GM18520 (cell line): ENCODE data around the gene RAPGEF1.

Experiments
- ATAC-seq: cut with Tn5 transposase; IDR thresholded peaks from one replicate; pipeline ENCODE4 v1.9.1; 2021; ENCODE audit not compliant: unreplicated experiment

The RAPGEF1 gene

GRCh38 chr9:131591845-131592208 lies 148.0 kb downstream of the RAPGEF1 start:
- ATAC-seq = no peak

GRCh38 chr9:131590907-131591844 lies 148.7 kb downstream of the RAPGEF1 start:
- ATAC-seq = no peak

- ATAC-seq = no peak
Measured at GRCh38 chr9:131590449-131590848, 149.4 kb downstream of the RAPGEF1 start.

GRCh38 chr9:131589993-131590392 lies 149.9 kb downstream of the RAPGEF1 start:
- no peak for ATAC-seq

- no peak for ATAC-seq
Measured at GRCh38 chr9:131589124-131589711, 150.7 kb downstream of the RAPGEF1 start.

- ATAC-seq = no peak
Measured at GRCh38 chr9:131588396-131588795, 151.5 kb downstream of the RAPGEF1 start.

GRCh38 chr9:131587906-131588305 lies 152.0 kb downstream of the RAPGEF1 start:
- ATAC-seq = no peak

- ATAC-seq = no peak
Measured at GRCh38 chr9:131587331-131587730, 152.5 kb downstream of the RAPGEF1 start.

- ATAC-seq = no peak
Measured at GRCh38 chr9:131585375-131585774, 154.5 kb downstream of the RAPGEF1 start.

- ATAC-seq = no peak
Measured at GRCh38 chr9:131584858-131585257, 155.0 kb downstream of the RAPGEF1 start.

GRCh38 chr9:131583836-131584555 lies 155.9 kb downstream of the RAPGEF1 start:
- no peak for ATAC-seq

GRCh38 chr9:131583337-131583645 lies 156.6 kb downstream of the RAPGEF1 start:
- no peak for ATAC-seq

GRCh38 chr9:131582466-131583336 lies 157.2 kb downstream of the RAPGEF1 start:
- ATAC-seq = no peak

- ATAC-seq = no peak
Measured at GRCh38 chr9:131582056-131582455, 157.8 kb downstream of the RAPGEF1 start.

GRCh38 chr9:131580358-131580757 lies 159.5 kb downstream of the RAPGEF1 start:
- ATAC-seq = no peak

GRCh38 chr9:131579789-131580211 lies 160.1 kb downstream of the RAPGEF1 start:
- no peak for ATAC-seq

GRCh38 chr9:131578731-131579504 lies 161.0 kb downstream of the RAPGEF1 start:
- ATAC-seq = no peak

GRCh38 chr9:131578021-131578420 lies 161.9 kb downstream of the RAPGEF1 start:
- ATAC-seq = no peak

- no peak for ATAC-seq
Measured at GRCh38 chr9:131577005-131578000, 162.6 kb downstream of the RAPGEF1 start.
